GM19455 (cell line): ENCODE results near the gene DIS3L2.
"Not testable (repeated sequence)": the region's sequence is repeated elsewhere in the genome, so short reads cannot be mapped to it uniquely, and the experiment has no call there.

Experiments used
- ATAC-seq: cut with Tn5 transposase; IDR thresholded peaks from one replicate; pipeline ENCODE4 v1.9.1; 2021; ENCODE audit not compliant: unreplicated experiment

DIS3L2 gene

DNA sequence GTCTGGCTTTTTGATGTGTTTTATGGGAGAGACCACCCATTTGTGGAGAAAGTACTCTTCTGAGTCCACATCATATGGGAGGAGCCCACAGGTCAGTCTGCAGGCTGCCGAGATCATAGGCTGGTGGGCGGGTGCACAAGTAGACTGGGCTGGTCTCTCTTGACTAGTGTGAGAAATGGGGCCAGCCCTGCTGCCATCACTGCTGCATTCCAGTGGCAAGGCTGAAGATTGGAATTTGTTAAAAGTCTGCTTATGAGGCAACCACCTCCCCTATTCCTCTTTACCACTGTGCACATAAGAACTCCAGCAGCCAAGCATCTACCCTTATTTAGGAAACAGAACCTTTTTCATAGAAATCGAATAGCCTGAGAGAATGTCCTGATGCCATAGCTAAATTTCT is 200.7 kb downstream of the DIS3L2 start:
- no peak for ATAC-seq

DNA sequence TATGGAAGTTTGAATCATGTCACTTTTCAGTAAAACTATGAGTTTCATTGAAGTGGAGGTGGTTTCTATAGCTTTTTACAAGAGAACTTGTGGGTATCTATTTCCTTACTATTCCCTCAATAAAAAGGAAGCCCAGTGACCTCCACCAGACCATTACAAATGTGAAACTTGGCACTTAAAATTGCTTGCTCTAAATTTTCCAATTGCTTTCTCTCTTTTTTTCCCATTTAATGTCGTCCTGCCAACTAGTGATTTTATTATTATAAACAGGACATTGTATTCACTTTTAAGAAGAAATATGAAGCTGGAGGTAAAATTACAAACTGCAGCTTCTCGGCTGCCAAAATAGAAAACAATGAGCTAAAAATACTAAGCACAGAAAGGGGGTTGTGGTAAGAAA is 208.9 kb downstream of the DIS3L2 start:
- ATAC-seq = no peak

DNA sequence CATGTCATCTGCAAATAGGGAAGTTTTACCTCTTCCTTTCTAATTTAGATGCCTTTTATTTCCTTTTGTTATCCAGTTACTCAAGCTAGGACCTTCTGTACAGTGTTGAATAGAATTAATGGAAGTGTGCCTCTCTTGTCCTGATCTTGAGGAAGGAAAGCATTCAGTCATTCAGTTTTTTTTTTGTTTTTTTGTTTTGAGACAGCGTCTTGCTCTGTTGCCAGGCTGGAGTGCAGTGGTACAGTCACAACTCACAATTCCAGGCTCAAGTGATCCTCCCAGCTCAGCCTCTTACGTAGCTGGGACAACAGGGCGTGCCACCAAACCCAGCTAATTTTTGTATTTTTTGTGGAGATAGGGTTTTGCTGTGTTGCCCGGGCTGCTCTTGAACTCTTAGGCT is 213.1 kb downstream of the DIS3L2 start:
- no peak for ATAC-seq

DNA sequence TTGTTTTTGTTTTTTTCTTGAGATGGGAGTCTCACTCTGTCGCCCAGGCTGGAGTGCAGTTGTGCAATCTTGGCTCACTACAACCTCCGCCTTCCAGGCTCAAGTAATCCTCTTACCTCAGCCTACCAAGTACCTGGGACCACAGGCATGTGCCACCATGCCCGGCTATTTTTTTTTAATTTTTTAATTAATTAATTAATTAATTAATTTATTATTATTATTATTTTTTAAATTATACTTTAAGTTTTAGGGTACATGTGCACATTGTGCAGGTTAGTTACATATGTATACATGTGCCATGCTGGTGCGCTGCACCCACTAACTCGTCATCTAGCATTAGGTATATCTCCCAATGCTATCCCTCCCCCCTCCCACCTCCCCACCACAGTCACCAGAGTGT is 215.1 kb downstream of the DIS3L2 start:
- not testable (repeated sequence) for ATAC-seq

DNA sequence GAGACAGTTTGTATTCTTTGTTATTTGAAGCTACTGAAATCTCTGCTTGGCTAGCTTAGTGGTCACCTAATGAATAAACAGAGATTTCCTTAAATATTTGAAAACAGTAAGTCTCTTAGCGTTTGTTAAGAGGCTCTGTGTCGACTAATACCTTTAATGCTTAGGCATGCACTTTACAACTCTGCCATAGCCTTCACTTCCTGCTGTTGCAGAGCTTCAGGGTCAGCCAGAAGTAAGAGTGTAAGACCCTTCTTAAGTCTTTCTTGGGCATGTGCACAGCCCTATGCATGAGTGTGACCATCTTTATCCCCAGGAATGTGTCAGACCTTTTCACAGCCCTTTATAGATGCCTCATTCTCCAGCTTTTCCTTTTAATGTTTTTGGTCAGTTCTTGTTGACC is 221.8 kb downstream of the DIS3L2 start:
- ATAC-seq = no peak

DNA sequence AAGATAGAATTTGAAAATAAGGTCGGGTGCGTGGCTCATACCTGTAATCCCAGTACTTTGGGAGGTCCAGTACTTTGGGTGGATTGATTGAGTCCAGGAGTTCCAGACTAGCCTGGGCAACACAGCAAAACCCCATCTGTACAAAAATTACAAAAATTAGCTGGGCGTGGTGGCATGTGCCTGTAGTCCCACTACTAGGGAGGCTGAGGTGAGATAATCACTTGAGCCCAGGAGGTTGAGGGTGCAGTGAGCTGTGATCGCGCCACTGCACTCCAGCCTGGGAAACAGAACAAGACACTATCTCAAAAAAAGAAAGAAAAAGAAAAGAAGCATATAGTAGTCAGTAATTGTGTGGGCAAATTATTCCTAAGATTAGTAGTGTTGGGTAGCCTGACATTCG is 222.8 kb downstream of the DIS3L2 start:
- no peak for ATAC-seq

DNA sequence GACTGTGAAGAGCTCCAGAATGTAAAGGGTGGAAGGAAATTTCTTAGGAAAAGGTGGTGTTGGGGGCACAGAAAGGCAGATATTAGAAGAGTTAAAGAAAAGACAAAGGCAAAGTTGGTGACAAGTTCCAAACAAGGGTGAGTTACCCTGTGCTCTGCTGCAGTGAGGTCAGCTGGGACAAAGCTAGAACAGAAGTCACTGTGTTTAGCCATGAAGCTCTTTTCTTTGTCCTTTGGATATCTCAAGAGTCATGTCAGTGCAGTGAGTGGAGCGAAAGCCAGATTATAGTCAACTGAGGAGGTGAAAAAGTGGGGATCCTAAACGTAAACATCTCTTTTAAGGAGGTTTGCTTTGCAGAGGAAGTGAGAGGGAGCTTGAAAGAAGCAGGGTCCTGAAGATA is 229.3 kb downstream of the DIS3L2 start:
- ATAC-seq = no peak

DNA sequence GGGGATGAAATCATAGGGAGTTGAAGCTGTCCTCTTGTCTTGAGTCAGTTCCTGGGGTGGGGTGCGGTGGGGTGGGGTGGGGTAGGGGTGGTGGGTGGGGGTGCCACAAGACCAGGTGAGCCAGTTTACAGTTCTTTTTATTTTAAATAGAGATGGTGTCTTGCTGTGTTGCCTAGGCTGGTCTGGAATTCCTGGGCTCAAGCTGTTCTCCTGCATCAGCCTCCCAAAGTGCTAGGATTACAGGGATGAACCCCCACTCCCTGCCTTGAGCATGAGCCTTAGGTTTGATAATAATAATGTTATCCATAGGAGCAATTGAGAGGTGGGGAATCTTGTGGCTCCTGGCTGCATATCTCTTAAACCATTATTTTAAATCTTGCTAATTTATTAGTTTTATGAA is 234.0 kb downstream of the DIS3L2 start:
- ATAC-seq = no peak

DNA sequence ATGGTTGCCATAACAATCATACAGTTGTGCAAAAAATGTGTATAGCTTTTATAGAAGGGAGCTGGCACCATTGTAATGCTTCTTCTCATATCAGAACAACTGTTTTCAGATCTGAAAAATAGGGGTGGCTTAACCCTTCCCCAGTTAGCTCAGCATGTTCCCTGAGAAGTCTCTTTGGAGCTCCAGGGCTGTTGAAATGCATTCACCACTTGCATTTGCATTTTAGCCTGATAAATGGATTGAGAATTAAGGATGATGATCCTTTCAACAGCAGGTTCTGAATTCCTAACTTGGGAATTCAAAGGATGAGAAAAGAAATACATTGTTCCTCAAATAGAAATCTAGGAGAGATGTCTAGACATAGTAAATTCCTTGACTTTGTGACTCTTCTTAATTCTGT is 235.3 kb downstream of the DIS3L2 start:
- ATAC-seq = no peak

DNA sequence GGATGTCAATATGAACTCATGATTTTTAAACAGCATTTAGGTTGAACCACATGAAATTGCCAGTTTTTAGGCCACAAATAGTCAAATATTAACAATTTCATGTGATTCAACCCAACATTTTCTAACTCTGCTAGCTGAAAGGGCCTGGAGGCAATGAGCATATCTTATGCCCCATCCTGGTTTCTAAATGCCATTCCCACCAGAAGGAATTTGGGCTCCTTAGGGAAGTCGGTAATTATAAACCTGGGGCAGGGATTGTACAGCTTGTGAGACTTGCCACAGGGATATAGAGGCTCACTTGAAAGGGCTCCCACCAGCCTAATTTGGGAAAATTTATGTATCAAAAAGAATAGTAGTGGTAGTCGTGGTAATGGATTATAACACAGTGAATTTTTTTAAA is 238.7 kb downstream of the DIS3L2 start:
- no peak for ATAC-seq

DNA sequence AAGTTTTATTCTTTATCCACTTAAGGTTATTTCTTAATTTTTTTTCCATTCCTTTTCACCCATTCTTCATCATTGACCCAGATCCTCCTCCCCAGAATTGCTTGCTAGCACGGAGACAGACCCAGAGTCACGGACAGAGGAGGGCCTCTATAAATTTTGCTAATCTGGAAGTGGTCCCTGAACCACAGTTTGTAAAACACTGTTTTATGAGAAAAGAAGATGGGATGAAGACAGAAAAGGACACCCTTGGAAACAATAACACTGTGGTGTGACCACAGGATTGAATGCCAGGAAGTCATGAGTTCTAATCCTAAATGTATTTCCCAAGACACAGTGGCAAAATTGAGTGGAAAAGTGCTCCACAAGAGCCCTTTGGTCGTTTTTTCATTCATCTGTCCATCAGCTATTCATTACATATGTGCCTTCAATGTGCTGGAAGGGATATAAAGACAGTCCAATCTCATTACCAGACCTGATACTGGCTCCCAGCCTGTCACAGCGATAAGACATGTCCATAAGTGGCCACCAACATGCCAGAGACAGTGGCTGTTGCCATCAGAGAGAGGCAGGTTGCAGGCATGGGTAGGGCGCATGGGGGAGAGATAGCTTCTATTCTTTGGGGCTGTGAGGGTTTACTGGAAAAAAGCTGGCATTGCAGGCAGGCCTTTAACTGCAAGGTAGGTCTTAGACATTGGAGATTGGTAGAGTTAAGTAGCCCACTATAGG is 241.8 kb downstream of the DIS3L2 start:
- no peak for ATAC-seq

DNA sequence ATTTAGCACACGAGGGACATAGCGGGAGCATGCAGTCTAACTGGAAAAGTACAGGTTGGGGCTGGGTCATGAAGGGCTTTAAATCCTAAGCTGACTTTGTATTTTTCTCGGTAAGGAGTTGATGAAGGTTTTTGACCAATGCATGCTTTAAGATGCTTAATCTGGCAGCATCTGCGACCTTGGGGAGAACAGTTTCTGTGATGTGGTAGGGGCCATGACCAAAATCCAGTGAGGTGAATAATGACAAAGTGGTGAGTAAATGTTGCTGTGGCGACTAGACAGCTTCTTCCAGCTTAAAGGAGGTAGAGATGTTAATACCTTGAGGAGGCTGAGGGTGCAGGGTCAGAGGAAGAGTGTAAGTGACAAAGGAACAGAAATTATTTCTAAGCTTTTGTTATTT is 242.4 kb downstream of the DIS3L2 start:
- ATAC-seq = no peak

DNA sequence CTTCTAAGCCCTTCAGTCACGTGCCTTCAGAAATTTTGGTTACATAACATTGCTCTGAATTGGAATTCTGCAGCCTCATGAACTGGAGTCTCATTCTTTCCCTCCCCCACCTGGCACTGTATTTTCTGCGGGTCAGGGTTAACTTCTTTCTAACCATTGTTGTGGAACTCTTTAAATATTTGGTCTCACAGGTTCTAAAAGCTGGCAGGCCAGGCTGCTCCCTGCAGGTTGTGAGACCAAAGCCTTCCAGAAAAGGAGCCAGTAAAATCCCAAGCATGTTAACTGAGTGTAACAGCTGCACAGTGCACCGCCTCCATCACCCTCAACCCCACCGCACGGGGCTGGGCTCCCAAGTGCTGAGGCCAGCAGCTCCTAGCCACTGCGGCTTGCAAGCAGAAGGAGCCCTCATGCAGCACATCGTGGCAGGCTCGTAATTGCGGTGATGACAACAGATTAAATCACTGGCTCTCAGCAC is 243.0 kb downstream of the DIS3L2 start:
- ATAC-seq = no peak

DNA sequence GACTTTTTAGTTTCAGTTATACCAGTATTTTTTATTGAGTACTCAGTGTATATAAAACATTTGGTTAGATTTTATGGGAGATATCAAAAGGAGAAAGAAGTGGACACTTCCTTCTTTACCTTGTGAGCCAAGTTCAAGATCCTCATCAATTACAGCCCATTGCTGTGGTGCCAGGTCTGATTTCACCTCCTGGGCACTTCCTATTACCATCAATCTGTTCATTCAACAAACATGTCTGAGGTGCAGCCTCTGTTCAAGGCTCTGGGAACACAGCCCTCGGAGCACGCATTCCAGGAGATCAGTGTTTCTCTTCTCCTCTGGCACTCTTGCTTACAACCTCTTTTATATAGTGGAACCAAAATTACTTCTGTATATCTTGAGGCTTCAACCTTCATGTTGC is 245.7 kb downstream of the DIS3L2 start:
- ATAC-seq = no peak

DNA sequence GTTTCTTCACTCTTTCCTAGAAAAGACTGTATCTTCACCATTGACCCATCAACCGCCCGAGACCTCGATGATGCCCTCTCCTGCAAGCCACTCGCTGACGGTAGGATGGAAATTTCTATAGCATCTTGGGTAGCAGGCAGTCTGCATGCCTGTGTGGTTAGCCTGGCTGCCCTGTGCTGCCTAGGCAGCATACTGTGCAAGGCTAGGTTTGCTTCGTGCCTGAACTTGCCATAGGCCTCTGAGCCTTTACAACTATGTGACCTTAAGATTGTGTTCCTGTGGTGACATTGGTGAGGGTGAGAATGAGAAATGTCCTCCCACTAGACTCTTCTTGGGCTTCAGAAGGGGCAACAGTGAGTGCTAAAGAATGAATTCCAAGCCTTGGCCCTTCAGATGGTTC is 248.8 kb downstream of the DIS3L2 start:
- no peak for ATAC-seq

DNA sequence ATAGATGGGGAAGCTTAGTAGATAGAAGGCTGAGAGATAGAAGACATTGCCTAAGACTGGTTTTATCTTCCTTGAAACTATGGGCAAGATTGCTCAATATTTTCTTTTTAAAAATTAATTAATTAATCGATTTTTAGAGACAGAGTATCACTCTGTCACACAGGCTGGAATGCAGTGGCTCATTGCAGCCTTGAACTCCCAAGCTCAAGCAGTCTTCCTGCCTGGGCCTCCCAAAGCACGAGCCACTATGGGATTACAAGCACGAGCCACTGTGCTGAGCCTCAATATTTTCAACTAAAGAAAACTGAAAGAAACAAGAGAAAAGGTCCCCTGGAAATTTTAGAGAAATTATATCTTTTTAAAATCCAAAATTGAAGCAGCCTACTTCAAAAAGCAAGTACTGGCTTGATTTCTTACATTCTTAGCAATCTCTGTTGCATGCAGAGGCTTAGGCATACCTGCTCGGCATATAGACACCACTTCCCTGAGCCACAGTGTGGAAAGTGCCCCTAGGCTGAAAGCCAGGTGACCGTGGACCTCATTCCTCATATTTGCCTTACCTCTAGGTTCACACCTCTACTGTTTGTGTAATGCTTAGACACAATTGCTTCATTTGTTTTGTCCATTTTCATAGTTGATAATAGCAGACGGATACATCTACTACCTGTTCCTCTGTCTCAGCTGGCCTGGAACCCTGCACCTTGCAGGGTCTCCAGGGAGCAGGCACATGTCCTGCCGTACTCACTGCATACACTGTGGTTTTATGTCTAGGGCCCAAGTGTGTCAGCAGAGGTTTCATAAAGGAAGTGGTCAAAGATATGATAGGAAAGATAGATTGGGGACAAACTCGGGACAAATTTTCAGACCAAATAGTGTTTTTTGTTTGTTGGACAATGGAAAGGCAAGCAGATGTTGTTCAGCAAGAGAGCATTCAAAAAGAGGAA is 250.5 kb downstream of the DIS3L2 start:
- ATAC-seq = no peak

DNA sequence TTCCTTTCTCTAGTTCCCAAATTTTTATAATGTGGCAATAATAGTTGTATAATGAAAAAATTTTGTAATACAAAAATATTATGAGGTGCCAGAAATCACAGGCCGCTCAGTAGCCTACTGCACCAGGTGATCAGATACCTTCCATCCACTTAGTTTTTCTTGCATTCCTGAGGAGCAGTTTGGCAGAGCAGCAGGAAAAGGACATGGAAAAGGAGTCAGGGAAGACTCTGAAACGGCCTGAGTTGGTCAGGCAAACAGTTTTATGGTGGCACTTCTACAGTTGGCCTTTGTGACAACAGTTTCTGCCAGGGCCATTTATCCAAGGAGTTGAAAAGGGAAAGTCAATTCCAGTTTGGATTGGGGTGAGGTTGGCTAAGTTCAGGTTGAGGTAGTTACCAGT is 251.7 kb downstream of the DIS3L2 start:
- no peak for ATAC-seq

DNA sequence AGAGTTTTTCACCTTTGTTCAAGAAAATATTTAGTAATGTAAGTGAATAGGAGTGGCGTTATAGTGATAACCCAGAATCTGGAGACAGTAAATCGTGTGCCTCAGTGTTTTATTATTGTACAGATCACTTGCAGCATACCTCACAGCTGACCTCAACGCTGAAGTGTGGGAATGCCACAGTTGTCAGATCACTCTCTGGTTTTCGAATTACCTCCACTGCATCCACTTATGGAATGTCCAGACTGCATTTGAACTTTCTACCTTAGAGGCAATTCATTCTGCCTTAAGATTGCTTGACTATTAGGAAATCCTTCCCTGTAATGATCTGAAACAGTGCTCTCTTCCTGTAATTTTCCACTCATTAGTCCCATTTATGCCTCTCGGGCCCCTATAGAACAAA is 252.5 kb downstream of the DIS3L2 start:
- ATAC-seq = no peak

DNA sequence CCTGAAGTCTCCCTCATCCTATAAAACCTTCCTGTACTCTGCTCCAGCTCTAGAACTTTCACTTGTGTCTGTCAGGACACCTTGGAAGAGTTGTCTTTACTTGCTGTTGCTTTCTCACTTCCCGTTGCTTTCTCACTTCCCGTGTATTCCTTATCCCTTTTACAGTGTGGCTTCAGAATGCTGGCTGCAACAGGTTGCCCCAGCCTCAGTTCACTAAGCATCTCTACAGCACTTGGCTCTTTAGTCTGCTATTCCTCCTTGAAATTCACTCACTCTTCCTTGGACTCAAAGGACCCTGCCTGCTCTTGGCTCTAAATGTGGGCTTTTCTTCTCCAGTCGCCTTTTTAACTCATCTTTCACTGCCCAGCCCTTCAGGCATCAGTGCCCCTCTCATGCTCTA is 254.5 kb downstream of the DIS3L2 start:
- ATAC-seq = no peak

DNA sequence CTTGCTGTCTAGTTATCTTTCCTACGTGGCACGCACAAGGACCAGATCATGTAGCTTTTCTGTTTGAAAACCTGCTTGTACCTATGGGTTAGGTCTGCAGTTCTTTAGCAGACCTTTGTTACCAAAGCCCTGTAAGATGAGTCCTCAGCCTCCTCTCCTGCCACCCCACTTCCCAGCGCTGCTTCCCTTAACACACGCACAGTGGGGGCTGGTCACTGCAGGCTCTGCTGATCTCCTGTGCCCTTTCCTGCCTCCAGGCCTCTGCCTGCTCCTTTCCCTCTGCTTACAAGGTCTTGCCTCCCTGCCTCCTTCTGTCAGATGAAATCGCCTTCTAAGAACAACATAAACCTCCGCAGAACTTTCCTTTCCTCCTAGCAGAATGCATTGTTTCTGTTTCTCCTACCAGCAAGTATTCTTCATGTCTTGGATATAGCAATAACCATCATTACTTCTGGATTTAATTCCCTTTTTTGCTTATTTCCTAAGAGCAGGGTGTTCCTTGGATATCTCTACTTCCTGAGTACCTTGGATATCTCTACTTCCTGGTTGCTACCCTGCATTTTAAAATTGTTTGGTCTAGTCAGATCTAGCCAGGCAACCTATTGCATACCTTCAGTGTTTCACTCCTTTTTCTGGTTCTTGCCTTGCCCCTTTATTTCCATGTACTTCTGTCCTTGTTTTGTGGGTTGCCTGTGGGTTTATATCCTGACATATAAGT is 257.4 kb downstream of the DIS3L2 start:
- ATAC-seq = no peak

DNA sequence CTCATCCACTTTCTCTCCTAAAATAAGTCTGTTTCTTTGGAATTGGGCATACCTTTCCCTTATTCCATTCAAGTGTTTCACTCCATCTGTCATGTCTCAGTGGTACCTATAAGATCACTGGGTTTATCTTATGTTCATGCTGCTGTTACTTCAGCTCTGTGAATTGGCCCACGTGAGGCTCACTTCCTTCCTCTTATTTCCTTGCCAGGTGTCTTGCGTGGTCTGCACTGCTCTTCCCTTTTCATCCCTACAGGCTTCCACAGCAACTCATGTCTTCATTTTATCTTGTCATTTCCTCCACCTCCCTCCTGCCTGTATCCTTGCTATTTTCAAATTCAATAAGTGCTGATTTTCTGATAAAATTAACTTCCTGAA is 258.0 kb downstream of the DIS3L2 start:
- no peak for ATAC-seq

DNA sequence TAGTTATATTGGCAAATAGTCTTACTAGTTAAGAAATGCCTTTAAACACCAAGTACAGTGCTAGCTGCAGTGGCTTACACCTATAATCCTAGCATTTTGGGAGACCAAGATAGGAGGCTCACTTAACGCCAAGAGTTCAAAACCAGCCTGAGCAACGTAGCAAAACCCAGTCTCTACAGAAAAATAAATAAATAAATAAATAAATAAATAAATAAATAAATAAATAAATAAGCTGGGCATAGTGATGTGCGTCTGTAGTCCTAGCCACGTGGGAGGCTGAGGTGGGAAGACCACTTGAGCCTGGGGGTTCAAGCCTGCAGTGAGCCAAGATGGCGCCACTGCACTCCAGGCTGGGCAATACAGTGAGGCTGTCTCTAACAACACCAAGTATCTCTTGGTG is 258.4 kb downstream of the DIS3L2 start:
- no peak for ATAC-seq
